Aorta (tissue), 5 donors: ENCODE data around the gene TMEM37. TPM values are rescaled to one million over a fixed set of nuclear protein-coding genes. Genes with fewer than 3 reads are reported as not detected.
A peak's percentile ranks its signal among the peaks of the same experiment; 100 is the strongest.

Experiments used
- ATAC-seq: fragments of 200-7000 bp; cut with Tn5 transposase; one replicate; pipeline ENCODE4 v1.9.1; 2022; ENCODE audit warnings: moderate library complexity; ENCODE audit not compliant: low FRiP score
- DNase-seq, 2 donors: peaks; one replicate each; pipeline ENCODE4 v3.0.0-alpha.2; 2020
- H3K27ac ChIP-seq, 2 donors: one replicate each; pipeline ENCODE4 v1.5.1; 2013; ENCODE audit warnings: low read length in 2 of 2, mild to moderate bottlenecking in 2 of 2, moderate library complexity in 2 of 2, control low read depth in 1 of 2, inconsistent platforms in 1 of 2, low read depth in 1 of 2
- H3K27me3 ChIP-seq, 2 donors: one replicate each; pipeline ENCODE4 v1.6.1; 2013; ENCODE audit warnings: control low read depth in 1 of 2, low read length in 1 of 2, mild to moderate bottlenecking in 1 of 2, moderate library complexity in 1 of 2; ENCODE audit not compliant: insufficient read depth in 2 of 2, control insufficient read depth in 1 of 2
- H3K36me3 ChIP-seq, 2 donors: one replicate each; pipeline ENCODE4 v1.6.1; 2013; ENCODE audit warnings: control low read depth in 1 of 2, low read length in 1 of 2, mild to moderate bottlenecking in 1 of 2; ENCODE audit not compliant: insufficient read depth in 2 of 2, control insufficient read depth in 1 of 2
- H3K4me1 ChIP-seq, 2 donors: one replicate each; pipeline ENCODE4 v1.6.1; 2013; ENCODE audit warnings: low read length in 2 of 2, control low read depth in 1 of 2, mild to moderate bottlenecking in 1 of 2, moderate library complexity in 1 of 2; ENCODE audit not compliant: insufficient read depth in 2 of 2, control insufficient read depth in 1 of 2
- H3K4me3 ChIP-seq, 2 donors: one replicate each; pipeline ENCODE4 v1.5.1; 2013; ENCODE audit warnings: low read length in 2 of 2, control low read depth in 1 of 2, mild to moderate bottlenecking in 1 of 2
- H3K9me3 ChIP-seq: one replicate; pipeline ENCODE4 v1.6.1; 2013; ENCODE audit warnings: mild to moderate bottlenecking, low read length; ENCODE audit not compliant: control insufficient read depth
- WGBS, 2 donors: extraction: QIAGEN DNeasy Blood & Tissue Kit; methylation state at CpG; one replicate each; pipeline ENCODE4 v1.1.7; 2013; 5-methylcytosine and 5-hydroxymethylcytosine counted together
- intact Hi-C, 2 donors: fragments of 100-400 bp; cut with DNase I; formaldehyde crosslinking; loops; one replicate each; pipeline versions ENCODE4 v1.14.2 to v1.15.0; 2022
- polyA plus RNA-seq, 2 donors: library from polyadenylated mRNA; stranded (reverse); fragments of 200-250 nt; gene quantifications; one replicate each; pipeline ENCODE4 v1.2.3, GENCODE V29; 2013
- total RNA-seq, 2 donors: library from RNA; stranded (reverse); fragmentation: NEBNext Ultra II Directional; extraction: Animal tissue kit (Norgen Biotek cat#: 25700); gene quantifications; one replicate each; pipeline ENCODE4 v1.2.1, GENCODE V29; 2021
- donor health status: healthy with polysubstance abuse.
- donor health status: Bipolar disorder and iron deficiency.
- donor health status: DM: no; HTN: no; CAD: no.
- donor health status: DM: no; HTN: no; CAD: no.
- donor health status: DM: yes; HTN: yes; CAD: no.

The TMEM37 gene
- total and polyA plus RNA-seq, 4 donors: 1.2 to 19.8 (median 8.1) TPM

DNA sequence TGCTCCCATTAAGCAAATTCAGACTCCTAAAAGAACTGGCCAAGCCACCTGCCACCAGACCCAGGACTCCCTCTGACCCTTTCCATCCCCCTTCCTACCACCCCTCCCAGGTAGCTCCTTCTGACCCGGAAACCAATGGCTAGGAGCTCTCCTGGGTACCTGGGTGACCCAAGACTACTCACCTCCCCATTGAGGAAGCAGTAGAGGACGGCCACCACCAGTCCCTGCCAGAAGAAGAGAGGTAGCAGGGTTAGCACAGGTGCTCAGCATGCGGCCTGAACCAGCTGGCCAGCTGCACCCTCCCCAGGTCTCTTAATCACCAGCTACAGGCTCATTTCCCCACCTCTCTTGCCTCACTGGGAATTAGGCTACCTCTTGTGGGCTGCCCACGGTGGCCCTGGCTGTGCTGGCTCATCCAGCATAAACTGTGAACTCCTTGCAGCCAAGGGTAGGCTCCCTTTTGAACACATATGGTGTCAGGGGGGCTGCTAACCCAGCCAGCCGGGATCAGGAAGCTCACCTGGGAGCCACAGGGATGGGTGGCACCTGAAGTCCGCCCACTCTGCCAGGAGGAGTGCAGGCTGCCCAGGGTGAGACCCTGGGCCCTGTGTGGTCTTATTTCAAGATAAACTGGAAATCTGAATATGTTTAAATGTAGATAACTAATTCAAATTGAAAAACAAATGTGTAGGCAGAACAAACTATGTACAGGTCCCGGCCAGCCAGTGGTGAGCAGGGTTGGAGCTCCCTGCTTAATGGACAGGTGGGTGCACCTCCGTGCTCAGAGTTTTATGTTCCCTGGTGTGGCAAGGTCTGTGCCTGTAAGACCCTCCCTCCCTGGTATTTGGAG is 9.9 kb downstream of the TMEM37 start:
- peak; percentile 31 for ATAC-seq
- Histone ChIP-seq H3K36me3 (no peaks in the 10 kb centered on the region), H3K27ac (no peak overlapping the region)

DNA sequence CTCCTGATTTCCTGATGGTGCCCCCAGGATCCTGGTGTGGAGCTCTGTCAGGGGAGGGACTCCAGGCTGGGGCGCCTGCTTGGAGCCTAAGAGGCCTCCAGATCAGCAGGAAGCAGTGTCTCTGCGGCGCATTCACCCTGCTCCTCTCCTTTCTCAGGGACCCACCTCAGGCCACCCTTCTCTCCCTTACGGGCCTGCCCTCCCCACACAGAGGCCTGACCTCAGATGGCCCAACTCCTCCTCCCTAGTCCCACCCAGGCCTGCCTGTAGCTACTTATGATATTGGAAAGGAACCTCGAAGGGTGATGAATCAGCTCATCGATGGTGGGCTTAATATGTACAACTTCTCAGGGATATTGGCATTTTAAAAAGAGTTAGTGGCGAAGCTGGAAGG is 10.6 kb downstream of the TMEM37 start:
- ATAC-seq: no peak
- Histone ChIP-seq H3K27me3 (no peaks in the 10 kb centered on the region), H3K27ac (no peak overlapping the region), H3K4me1 (no peaks in the 10 kb centered on the region), H3K9me3 (no peaks in the 10 kb centered on the region), H3K36me3 (no peaks in the 10 kb centered on the region), H3K4me3 (no peak overlapping the region)
- DNase-seq: no peak
- intact Hi-C loops: no loop called here
- 87 to 92% methylated on average over 7 of the region's 7 CpGs for WGBS, 2 donors

More for the DNA sequence above, 9.9 kb downstream of the TMEM37 start:
- H3K27me3 ChIP-seq: no peaks in the 10 kb centered on the region
- no peak overlapping the region for H3K4me3 ChIP-seq
- no peak for DNase-seq
- 84 to 90% methylated on average over 8 of the region's 8 CpGs for WGBS, 2 donors
- intact Hi-C loops: no loop called here
- H3K4me1 ChIP-seq: no peaks in the 10 kb centered on the region
- no peaks in the 10 kb centered on the region for H3K9me3 ChIP-seq

DNA sequence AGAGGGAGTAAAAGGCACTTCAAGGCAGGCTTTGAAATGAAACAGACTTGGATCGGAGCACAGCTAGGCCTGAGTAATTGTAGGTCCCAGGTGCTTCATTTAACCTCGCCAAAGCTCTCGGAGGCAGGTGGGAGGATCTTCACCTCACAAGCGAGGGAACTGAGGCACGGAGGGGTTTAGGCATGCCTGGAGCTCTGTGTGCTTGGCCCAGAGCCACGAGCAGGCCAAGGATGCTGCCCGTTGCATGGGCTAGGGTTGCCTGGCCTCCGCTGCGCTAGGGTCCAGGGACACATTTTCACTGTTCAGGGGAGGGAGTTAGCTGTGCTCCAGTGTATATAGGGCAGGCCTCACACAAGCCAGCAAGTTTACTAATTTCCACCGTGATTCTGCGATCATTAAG is 11.2 kb downstream of the TMEM37 start:
- ATAC-seq (no peak), DNase-seq (no peak)
- no peaks in the 10 kb centered on the region for H3K4me1 ChIP-seq
- H3K27ac ChIP-seq: no peak overlapping the region
- no peaks in the 10 kb centered on the region for H3K9me3 ChIP-seq
- H3K36me3 ChIP-seq: no peaks in the 10 kb centered on the region
- no peak overlapping the region for H3K4me3 ChIP-seq
- 96% methylated on average over 11 of the region's 11 CpGs for WGBS, 2 donors
- intact Hi-C loops: no loop called here
- H3K27me3 ChIP-seq: no peaks in the 10 kb centered on the region

DNA sequence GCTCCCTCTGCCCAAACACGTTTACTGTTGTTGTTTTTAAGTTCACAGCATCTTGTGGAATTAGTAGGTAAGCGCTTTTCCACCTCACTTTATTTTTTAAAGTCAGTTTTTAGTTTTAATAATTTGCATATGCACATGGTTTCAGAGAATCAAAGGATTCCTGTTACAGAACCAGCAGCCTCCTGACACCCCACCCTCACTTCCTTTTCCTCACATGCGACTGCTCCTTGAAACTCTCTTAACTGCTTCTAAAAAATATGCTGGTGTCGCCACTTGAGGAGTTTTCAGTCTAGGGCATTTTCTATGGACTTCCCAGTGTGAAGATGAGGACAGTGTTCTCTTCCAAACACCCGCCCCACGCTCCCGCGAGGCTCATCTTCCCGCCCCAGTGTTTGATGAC is 14.4 kb downstream of the TMEM37 start:
- Histone ChIP-seq H3K4me3 (no peak overlapping the region), H3K27ac (no peak overlapping the region), H3K4me1 (no peaks in the 10 kb centered on the region), H3K27me3 (no peaks in the 10 kb centered on the region), H3K9me3 (no peaks in the 10 kb centered on the region), H3K36me3 (no peaks in the 10 kb centered on the region)
- intact Hi-C loops: no loop called here
- ATAC-seq (no peak), DNase-seq (no peak)
- WGBS, 2 donors: 75 to 82% methylated on average over 9 of the region's 9 CpGs

DNA sequence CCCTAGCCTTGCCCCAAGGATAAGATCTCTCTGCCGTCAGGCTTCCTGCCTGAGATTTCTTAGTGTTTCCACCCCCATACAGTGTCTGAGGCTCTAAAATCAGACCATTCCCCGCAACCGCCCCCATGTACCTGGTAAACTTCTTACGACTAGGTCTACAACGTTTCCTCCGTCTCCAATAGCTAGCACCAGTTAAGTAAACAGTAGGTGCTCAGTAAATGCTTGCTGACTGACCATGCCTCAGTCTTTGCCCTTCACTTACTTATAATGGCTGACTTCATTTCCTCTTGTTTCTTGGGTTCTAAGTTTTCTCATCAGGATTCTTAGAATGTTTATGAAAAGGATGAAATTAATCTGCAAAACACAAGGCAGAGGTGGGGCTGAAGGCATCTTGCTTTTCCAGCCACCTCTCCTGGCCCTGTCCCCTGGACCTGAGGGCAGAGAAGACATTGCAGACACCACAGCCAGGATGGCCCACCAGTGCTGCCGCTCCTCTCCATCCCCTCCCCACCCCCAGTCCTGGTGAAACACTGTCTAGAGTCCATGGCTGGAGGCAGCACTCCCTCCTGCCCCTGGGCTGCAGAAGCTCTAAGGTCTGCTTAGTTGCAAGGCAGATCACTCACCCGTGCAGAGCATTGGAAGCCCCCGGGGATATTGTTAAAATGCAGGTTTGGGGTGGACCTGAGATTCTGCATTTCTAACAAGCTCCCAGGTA is 16.9 kb downstream of the TMEM37 start:
- H3K36me3 ChIP-seq: no peaks in the 10 kb centered on the region
- H3K27me3 ChIP-seq: no peaks in the 10 kb centered on the region
- H3K4me3 ChIP-seq: no peak overlapping the region
- DNase-seq (no peak), ATAC-seq (no peak)
- H3K4me1 ChIP-seq: no peaks in the 10 kb centered on the region
- H3K27ac ChIP-seq: no peak overlapping the region
- H3K9me3 ChIP-seq: no peaks in the 10 kb centered on the region
- 82 to 83% methylated on average over 9 of the region's 9 CpGs for WGBS, 2 donors
- intact Hi-C loops: no loop called here

DNA sequence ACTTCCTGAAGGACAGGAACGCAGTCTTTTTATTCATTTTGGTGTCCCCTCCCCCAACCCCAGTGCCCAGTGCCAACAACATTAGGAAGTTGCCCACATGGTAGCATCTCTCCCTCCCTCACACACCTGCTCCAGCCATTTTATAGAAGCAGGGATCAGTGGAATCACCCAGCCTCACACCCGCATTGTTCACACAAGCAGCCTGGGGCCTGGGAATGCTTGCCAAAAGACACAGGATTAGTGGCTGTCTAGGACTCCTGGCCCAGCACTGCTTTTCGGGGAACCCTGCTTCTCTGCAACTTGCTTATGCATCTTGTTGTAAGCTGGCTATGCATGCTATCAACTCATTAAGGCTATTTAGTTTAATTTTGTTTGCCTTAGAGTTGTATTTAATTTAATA is 17.9 kb downstream of the TMEM37 start:
- 49 to 53% methylated on average over 3 of the region's 3 CpGs for WGBS, 2 donors
- ATAC-seq: no peak

DNA sequence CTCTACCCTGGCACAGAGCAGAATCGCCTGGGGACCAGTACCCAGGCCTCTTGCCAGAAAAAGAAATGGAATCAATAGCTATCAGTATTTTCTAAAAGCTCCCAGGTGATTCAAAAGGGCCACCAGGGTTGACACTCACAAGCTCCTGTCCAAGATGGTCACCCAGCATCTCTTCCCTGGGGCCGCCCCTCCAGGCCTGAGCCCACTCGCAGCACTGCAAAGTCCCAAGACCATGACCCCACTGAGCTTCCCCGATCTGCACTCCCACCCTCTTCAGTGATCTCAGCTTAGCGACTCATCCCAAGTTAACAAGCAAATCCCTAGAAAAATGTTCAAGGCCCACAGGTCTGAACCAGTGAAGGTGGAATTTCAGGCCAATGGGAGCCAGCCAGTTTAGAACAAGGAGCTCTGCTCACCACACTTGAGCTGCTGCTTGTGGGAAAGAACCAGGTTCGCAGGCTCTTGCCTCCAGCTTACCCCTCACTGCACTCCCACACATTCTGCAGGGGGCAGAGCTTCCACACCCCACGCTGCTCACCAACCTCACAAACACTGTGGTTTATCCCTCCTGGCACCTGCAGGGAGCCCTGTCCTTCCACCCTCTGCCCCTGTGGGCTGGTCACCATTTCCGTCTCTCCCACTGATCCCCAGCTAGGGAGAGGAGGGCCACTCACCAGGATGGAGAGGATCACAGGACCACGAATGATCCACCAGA is 19.8 kb downstream of the TMEM37 start:
- Histone ChIP-seq H3K36me3 (no peaks in the 10 kb centered on the region), H3K4me3 (no peak overlapping the region), H3K9me3 (no peaks in the 10 kb centered on the region), H3K27me3 (no peaks in the 10 kb centered on the region), H3K27ac (no peak overlapping the region), H3K4me1 (no peaks in the 10 kb centered on the region)
- WGBS, 2 donors: 92 to 96% methylated on average over 9 of the region's 9 CpGs
- intact Hi-C loops: no loop called here
- DNase-seq (no peak), ATAC-seq (no peak)

More for the DNA sequence above, 17.9 kb downstream of the TMEM37 start:
- Histone ChIP-seq H3K27ac (no peak overlapping the region), H3K9me3 (no peaks in the 10 kb centered on the region), H3K4me3 (no peak overlapping the region), H3K4me1 (no peaks in the 10 kb centered on the region), H3K36me3 (no peaks in the 10 kb centered on the region), H3K27me3 (no peaks in the 10 kb centered on the region)
- no peak for DNase-seq
- intact Hi-C loops: no loop called here

DNA sequence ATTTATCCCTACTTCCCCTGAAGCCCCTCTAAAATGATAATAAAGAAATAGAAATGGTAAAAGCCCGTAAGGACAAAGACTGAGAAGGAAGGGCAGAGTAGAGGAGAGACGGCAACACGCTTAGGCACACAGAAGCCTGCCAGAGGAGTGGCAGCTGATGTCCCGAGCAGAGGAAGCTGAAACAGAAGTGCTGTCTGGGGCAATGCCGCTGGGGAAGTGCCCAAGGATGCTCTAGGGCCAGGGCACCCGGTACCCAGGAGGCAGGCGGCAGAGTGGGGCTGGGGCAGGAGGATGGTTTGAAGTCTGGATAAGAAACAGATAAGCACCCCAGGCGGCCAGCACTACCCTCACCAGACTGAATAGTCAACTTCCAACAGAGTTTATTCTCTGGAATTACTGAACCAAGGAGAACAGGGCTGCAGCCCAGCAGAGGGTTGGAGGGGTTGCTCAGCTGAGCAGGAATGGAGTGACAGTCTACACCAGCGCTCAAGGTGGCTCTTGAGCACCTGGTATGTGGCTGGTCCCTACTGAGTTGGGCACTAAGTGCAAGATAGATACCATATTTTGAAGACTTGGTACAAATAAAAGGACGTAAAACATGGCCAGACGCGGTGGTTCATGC is 22.4 kb downstream of the TMEM37 start:
- H3K4me3 ChIP-seq: no peak overlapping the region
- no peak overlapping the region for H3K27ac ChIP-seq
- WGBS, 2 donors: 70 to 86% methylated on average over 12 of the region's 12 CpGs
- no peaks in the 10 kb centered on the region for H3K36me3 ChIP-seq
- H3K9me3 ChIP-seq: no peaks in the 10 kb centered on the region
- intact Hi-C loops: no loop called here
- no peaks in the 10 kb centered on the region for H3K27me3 ChIP-seq
- DNase-seq (no peak), ATAC-seq (no peak)
- H3K4me1 ChIP-seq: no peaks in the 10 kb centered on the region
